HG03045 (cell line): ENCODE data around the gene HTR3A.

Source experiments
- ATAC-seq: cut with Tn5 transposase; IDR thresholded peaks from one replicate; pipeline ENCODE4 v1.9.1; 2021; ENCODE audit warnings: mild to moderate bottlenecking, moderate library complexity; ENCODE audit not compliant: unreplicated experiment

HTR3A gene

GRCh38 chr11:114016986-114017385 lies 42.1 kb downstream of the HTR3A start:
- no peak for ATAC-seq

DNA sequence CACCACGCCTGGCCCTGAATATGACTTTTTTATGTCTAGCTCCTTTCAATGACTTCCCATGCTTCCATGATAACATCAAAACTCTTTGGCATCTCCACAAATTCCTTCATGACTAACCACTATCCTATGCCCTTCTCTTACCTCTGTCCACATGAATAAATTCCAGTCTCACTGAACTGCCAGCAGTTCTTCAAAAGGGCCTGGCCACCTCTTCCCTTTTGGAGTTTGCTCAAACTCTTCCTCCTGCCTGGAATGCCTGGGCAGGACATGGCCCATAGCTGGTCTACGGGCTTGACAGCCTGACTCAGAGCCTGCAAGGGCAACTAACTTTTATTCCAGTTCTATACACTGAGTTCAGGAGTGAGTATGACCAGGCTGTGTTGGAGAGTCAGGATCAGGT lies 42.8 kb downstream of the HTR3A start:
- no peak for ATAC-seq

DNA sequence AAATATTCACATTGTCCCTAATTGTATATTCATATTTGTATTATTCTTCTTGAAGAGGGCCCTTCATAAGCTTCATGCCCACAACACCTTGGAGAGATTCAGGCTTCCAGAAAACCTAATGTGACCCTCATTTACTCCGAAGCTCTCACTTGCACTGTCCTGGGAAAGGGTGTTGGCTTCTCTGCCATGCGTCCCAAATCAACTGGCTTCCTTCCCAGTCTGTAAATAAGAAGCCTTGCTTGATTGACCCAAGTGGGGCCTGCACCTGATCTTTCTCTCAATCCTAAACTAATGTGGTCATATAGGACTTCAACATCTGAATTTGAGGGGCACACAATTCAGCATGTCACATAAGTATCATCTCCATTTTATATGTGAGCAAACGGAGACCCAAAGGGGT lies 44.1 kb downstream of the HTR3A start:
- ATAC-seq: no peak

GRCh38 chr11:114019574-114019973 lies 44.7 kb downstream of the HTR3A start:
- no peak for ATAC-seq

GRCh38 chr11:114025329-114025907 lies 50.5 kb downstream of the HTR3A start:
- no peak for ATAC-seq

DNA sequence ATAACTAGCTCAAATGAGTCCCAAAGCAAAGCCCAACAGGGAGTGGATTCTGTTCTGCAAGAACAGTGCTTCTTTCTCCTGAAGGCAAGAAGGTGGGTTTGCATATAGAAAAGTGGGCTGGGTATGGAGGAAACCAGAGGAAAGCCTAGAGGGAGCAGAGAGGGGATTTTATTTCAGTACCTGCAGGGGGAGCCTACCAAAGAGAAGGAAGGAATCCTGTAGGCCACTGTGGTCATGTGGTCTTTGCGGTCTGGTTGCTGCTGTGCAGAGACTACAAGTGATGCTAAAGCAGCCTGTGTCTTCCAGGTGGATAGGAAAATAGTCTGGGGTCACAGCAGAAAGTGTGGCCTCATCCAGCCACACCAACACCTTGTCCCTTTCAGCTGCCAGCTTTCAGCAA lies 51.4 kb downstream of the HTR3A start:
- no peak for ATAC-seq

DNA sequence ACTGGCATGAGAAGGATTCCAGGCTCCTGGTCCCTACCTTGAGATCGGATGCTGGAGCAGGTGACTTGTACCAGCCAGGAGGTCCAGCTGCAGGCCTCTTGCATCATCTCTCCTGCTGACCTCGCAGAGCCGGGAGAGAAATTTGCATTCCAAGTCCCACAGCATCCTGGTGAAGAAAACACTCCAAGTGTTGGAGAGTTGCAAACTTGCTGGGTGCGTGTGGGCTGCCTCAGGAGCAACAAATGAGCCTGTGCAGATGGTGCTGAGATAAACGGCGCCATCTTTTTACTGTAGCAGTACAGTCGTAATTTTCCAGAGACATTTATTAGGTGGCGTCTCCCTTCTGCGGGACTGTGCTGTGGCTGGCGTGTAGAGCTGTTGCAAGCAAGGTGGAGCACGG lies 52.5 kb downstream of the HTR3A start:
- no peak for ATAC-seq

DNA sequence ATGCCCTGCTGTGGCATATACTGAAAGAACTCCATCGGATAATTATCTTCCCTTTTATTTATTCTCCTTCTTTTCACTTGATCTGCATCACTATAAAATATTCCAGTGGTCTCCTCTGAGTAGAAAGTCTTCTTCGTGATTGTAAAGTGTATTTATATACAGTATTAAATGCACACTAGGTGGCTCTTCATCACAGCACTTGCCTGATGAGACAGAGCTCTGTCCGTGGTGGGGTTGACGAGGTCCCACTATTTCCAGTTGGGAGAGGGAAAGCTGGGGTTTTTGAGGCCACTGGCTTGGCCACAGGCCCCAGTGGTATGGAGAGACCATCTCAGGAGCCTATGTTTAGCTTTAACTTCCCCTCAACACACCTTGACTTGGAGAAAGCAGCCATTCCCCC lies 53.0 kb downstream of the HTR3A start:
- ATAC-seq: no peak

DNA sequence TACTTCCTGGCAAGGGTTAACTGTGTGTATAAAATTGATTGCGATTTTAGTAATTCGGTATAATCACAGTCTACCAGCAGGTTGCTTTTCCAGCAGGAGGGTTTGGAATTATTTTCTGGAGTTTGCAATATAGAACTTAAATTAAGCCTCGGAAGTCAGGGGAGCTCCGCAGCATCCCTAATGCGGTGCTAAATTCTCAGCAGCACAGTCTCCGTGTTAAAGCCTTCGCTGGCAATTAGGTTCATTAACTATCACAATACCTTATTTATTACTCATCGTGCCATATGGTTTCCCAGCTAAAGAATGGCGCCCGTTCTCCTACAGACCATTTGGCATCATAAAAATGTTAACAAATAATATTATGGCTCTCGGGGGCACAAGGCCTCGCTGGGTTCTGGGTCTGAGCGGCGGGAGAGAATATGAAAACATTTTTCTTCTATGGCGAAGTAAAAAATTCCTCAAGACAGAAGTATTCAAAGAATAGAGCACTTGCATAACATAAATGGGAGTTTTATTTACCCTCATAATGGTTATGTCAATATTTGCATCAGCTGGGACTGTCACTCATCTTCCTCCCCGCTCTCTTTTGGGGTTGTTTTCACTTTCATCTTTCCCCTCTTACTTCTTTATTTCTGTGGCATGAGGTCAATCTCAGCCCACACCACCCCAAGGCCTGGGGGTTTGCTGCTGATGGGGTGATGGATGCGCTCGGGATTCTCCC lies 56.5 kb downstream of the HTR3A start:
- ATAC-seq: no peak

- no peak for ATAC-seq
Measured at GRCh38 chr11:114031967-114032320, 57.0 kb downstream of the HTR3A start.

DNA sequence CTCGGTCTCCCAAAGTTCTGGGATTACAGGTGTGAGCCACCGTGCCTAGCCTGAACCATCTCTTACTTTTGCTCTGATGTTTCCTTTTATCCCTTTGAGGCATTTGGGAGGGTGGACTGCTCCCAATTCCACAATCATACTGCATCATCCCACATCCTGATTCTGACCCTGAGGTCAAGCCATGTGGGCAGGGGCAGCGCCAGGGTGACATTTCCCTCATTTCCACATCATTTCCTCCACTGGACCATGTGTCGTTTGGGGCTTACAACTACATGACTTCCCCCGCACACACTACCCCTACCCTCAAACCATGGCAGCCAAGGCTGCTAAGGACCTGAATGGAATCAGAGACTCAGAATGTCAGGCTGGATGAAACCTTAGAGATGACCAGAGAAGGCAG lies 58.2 kb downstream of the HTR3A start:
- ATAC-seq: no peak

GRCh38 chr11:114033572-114033971 lies 58.7 kb downstream of the HTR3A start:
- no peak for ATAC-seq

- ATAC-seq: no peak
Measured at GRCh38 chr11:114034956-114035355, 60.0 kb downstream of the HTR3A start.

DNA sequence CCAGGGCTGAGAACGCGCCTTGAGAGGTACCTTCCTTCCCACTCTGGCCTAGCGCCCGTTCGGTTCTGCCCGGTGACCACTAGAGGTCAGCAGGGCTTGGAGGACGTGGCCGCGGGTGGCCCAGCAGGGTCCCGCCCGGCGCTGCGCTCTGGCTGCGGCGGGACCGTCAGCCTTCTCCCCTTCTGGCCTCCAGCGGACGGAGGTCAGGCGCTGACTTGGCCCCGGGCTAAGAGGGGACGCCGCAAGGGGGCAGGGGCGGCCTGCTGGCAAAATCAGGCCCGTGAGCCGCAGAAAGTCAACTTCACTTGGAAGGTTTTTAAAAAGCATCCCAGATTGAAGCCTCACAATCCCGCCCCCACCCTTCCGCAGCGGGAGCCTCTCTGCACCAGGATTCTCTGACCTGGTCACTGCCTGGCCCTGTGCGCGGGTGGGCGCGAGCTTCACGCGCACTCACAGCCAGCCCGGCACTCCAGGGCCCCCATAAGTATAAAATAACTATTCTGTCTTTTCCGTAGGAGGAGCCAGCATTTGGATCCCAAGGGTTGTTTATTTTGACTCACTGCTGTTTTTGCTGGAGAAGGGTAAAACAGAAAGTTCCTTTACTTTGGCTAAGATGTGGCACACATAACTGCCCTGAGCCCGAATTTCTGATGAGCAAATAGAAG lies 61.4 kb downstream of the HTR3A start:
- no peak for ATAC-seq

DNA sequence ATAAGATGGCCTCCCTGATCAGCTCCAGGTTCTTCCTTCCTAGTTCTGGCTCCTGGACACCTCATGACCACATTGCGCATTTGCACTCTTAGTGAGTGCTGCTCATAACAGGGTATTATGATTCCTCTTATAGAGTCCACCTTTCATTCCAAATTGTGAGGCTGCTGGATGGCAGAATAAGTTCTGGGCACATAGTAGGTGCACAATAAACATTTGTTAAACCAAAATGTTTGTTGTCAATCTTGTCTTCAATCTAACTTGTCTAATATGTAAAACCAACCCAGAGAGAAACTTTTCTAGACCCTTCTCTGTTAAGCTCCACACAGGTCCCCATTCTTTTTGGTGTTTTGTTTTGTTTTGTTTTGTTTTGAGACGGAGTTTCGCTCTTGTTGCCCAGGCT lies 62.0 kb downstream of the HTR3A start:
- ATAC-seq: no peak

DNA sequence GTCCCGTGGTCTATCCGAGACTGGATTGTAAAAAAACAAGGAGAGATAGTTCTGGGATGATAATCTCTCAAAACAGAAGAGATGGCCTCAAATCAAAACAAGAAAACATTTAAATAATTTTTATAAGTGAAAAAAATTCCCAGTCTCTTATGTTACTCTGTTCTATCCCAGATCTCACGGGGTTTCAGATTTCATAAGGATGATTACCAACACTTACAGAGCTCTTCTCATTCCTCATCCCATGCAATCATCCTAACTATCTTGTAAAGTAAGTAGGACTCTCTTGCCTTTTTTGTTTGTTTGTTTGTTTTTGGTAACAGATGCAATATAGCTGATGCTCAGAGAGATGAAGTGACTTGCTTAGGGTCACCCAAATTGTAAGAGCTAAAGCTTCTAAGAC lies 64.6 kb downstream of the HTR3A start:
- ATAC-seq: no peak
